ENCODE results near the gene KLC4. TPM values are rescaled to one million over a fixed set of nuclear protein-coding genes. Genes with fewer than 3 reads are reported as not detected.

The KLC4 gene
- total RNA-seq, 3 donors from 2014 or later: 69.1 to 144 (median 99.1) TPM

DNA sequence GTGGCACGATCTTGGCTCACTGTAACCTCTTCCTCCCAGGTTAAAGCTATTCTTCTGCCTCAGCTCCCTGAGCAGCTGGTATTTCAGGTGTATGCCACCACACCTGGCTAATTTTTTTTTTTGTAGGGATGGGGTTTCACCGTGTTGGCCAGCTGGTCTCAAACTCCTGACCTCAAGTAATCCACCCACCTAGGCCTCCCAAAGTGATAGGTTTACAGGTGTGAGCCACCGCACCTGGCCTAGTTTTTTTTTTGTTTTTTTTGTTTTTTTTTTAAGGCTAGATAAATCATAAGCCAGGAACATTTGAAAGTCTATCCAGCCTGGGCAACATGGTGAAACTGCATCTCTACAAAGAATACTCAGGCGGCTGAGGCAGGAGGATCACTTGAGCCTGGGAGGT lies 27.1 kb upstream of the KLC4 start:
- ATAC-seq (no peak), DNase-seq (no peak)
- Histone ChIP-seq H3K36me3 (ENCODE audit: low read depth) (peaks cover 10% of the 10 kb centered on the region), H3K9me3 (no peaks in the 10 kb centered on the region), H3K4me1 (ENCODE audit: low read depth) (no peaks in the 10 kb centered on the region), H3K4me3 (no peak overlapping the region)
- TF ChIP-seq CTCF (IDR thresholded peaks at IDR 0.05): no peak
- intact Hi-C loops (cut with DNase I, micrococcal nuclease): no loop called here

DNA sequence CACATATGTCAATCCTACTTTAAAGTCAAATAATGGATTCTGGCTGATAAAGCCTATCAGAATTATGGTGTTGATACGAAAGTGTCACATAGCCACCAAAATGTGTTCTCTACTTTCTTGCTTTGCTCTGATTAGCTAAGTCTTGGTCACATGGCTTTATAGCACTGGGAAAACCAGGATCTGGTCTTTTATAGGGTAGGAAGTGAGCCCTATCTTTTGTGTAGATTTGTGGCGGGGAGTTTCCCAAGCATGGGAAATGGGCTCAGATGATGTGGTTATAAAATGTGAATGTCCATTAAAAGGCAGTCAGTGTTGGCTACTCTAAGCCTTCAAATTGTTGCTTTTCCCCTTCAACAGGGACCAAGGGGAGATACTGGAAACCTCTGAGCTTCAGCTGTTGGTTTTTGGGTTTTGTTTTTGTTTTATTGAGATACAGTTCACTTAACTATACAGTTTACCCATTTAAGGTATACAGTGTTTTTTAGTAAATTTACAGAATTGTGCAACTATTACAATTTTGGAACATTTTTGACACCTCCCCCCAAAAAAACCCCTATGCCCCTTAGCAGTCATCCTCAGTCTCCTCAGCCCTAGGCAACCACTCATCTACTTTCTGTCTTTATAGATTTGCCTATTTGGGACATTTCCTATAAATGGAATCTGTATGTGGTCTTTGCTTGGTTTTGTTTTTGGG lies 25.8 kb upstream of the KLC4 start:
- ATAC-seq: no peak
- intact Hi-C loops (cut with DNase I, micrococcal nuclease): no loop called here
- no peak for DNase-seq
- Histone ChIP-seq H3K9me3 (no peaks in the 10 kb centered on the region), H3K4me1 (ENCODE audit: low read depth) (no peaks in the 10 kb centered on the region), H3K36me3 (ENCODE audit: low read depth) (peaks cover 2% of the 10 kb centered on the region), H3K4me3 (no peak overlapping the region)
- TF ChIP-seq CTCF (IDR thresholded peaks at IDR 0.05): no peak

DNA sequence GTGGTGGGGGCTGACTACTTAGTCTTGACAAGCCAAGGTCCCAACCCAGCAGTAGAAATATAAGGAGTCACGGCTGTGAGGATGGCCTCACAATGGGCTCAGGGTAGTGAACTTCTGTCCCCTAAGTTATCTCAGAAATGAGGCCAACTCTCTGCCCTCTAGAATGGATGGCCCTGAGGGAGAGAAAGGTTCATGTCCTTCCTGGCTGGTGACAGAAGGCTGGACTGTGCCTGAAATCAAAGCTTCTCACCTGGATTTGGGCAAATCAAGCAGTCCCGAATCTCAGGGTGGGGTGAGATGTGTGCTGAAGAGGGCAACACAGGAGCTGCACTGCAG lies 25.3 kb upstream of the KLC4 start:
- intact Hi-C loops (cut with DNase I, micrococcal nuclease): no loop called here

GRCh38 chr6:43035495-43036194 lies 23.8 kb upstream of the KLC4 start:
- DNase-seq (peak in 1 of 3 donors; percentile 15), ATAC-seq (no peak)
- H3K36me3 ChIP-seq (ENCODE audit: low read depth): peaks cover 2% of the 10 kb centered on the region
- no peak overlapping the region for H3K4me3 ChIP-seq
- no peaks in the 10 kb centered on the region for H3K4me1 ChIP-seq (ENCODE audit: low read depth)
- TF ChIP-seq CTCF (IDR thresholded peaks at IDR 0.05): no peak
- no peaks in the 10 kb centered on the region for H3K9me3 ChIP-seq
- intact Hi-C loops (cut with DNase I, micrococcal nuclease): no loop called here

More for the DNA sequence above, 25.3 kb upstream of the KLC4 start:
- ATAC-seq (no peak), DNase-seq (no peak)
- Histone ChIP-seq H3K36me3 (ENCODE audit: low read depth) (peaks cover 2% of the 10 kb centered on the region), H3K9me3 (no peaks in the 10 kb centered on the region), H3K4me1 (ENCODE audit: low read depth) (no peaks in the 10 kb centered on the region), H3K4me3 (no peak overlapping the region)
- no peak for TF ChIP-seq CTCF (IDR thresholded peaks at IDR 0.05)

GRCh38 chr6:43036712-43037111 lies 22.7 kb upstream of the KLC4 start:
- no peak overlapping the region for H3K4me3 ChIP-seq
- intact Hi-C loops (cut with DNase I, micrococcal nuclease): no loop called here
- no peak for ATAC-seq
- no peaks in the 10 kb centered on the region for H3K36me3 ChIP-seq (ENCODE audit: low read depth)
- no peaks in the 10 kb centered on the region for H3K9me3 ChIP-seq
- no peak for DNase-seq
- TF ChIP-seq CTCF (IDR thresholded peaks at IDR 0.05): no peak
- no peaks in the 10 kb centered on the region for H3K4me1 ChIP-seq (ENCODE audit: low read depth)

Measured in mucosa of descending colon (tissue), 3 donors.